Stimulated activated effector memory CD8-positive, alpha-beta T cell treated with anti-CD3 and anti-CD28 coated beads, Interleukin-12 subunit alpha, Interleukin-12 subunit beta, amount 100 ng/mL, for 72 hours (primary cell): ENCODE measurements around the gene AFF1.

Experiments used
- ATAC-seq: fragments of 150-1000 bp; cut with Tn5 transposase; 2 replicates; pipeline ENCODE4 v1.10.0; 2021
- DNase-seq, 2 donors: peaks; one replicate each; pipeline ENCODE4 v3.0.0; 2021 to 2022; ENCODE audit warnings: low spot score in 2 of 2
- H3K27ac Mint-ChIP-seq: one replicate; pipeline ENCODE4 v1.8.0; 2022; ENCODE audit warnings: mild to moderate bottlenecking, mixed read lengths
- H3K36me3 Mint-ChIP-seq: one replicate; pipeline ENCODE4 v1.8.0; 2022; ENCODE audit warnings: mild to moderate bottlenecking, mixed read lengths
- H3K4me1 Mint-ChIP-seq: one replicate; pipeline ENCODE4 v1.8.0; 2022; ENCODE audit warnings: mixed read lengths
- H3K4me3 Mint-ChIP-seq: one replicate; pipeline ENCODE4 v1.8.0; 2022; ENCODE audit warnings: mild to moderate bottlenecking, mixed read lengths
- H3K9me3 Mint-ChIP-seq: one replicate; pipeline ENCODE4 v1.8.0; 2022; ENCODE audit warnings: mixed read lengths

Gene AFF1

DNA sequence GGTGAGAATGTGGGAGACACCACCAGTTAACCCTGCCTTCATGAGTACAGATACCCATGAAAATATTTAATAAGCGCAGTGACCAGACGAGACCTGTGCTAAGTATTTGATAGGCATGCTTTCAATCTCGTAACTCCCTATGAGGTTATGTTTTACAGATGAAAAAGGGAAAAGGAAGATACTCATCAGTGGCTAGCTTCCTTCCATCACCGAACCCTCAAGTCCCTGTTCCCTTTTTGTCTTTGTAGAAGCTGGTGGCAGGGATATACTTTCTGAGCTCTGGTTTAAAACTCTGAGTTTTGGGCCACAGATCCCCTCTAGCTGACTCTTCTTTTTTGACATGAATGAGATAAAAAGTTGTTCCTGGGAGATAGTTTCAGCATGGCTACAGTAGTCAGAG is 26.3 kb downstream of the AFF1 start:
- ATAC-seq: no peak
- no peaks in the 10 kb centered on the region for H3K9me3 Mint-ChIP-seq
- H3K36me3 Mint-ChIP-seq: peaks cover 22% of the 10 kb centered on the region
- no peak overlapping the region for H3K27ac Mint-ChIP-seq
- no peak for DNase-seq
- H3K4me3 Mint-ChIP-seq: no peak overlapping the region
- peaks cover 39% of the 10 kb centered on the region for H3K4me1 Mint-ChIP-seq

DNA sequence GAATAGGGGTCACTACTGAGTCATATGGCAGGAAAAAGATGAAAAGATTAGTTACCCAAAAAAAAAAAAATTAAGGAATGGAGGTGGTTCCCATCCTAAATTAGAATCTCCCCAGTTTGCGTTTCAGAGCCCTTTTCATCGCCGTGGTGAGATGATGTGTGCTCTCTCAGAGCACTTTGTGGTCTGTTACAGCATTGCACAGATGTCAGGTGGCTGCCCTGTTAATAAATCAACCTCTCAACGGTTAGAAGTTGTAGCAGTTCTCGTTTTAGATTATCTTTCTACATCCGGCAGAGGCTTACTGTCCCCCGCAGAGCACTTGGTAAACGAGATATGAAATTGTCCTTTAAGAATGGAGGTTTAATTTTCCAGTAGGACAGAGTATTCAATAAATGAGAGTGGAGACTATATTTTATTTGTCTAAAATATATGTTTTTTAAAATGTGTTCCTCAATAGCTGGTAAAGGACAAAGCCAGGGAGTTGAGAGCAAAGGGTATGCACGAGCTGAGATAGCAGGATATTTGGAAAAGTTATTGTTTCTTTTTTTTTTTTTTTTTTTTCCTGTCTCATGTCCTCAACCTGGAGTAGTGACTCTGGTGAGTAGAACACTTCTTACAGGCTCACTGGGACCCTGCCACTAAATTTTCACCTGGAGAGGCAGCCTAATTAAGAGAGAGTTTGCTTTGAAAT is 26.9 kb downstream of the AFF1 start:
- Mint-ChIP-seq H3K9me3 (no peaks in the 10 kb centered on the region), H3K4me1 (peaks cover 34% of the 10 kb centered on the region), H3K27ac (no peak overlapping the region), H3K36me3 (peaks cover 22% of the 10 kb centered on the region), H3K4me3 (no peak overlapping the region)
- ATAC-seq: no peak
- DNase-seq: no peak

DNA sequence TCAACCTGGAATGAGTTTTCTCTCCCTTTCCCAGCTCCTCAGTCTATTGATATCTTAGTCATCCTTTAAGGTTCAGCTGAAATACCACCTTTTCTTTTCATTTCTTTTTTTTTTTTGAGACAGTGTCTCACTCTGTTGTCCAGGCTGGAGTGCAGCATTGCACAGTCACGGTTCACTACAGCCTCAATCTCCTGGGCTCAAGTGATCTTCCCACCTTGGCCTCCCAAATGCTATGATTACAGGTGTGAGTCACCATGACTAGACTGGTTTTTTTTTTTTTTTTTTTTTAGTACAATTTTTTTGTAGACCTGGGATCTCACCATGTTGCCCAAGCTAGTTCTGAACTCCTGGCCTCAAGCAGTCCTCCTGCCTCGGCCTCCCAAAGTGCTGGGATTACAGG is 28.9 kb downstream of the AFF1 start:
- H3K36me3 Mint-ChIP-seq: peaks cover 14% of the 10 kb centered on the region
- no peak overlapping the region for H3K4me3 Mint-ChIP-seq
- DNase-seq (no peak), ATAC-seq (peak; percentile 59)
- H3K4me1 Mint-ChIP-seq: peaks cover 22% of the 10 kb centered on the region
- no peak overlapping the region for H3K27ac Mint-ChIP-seq
- no peaks in the 10 kb centered on the region for H3K9me3 Mint-ChIP-seq

DNA sequence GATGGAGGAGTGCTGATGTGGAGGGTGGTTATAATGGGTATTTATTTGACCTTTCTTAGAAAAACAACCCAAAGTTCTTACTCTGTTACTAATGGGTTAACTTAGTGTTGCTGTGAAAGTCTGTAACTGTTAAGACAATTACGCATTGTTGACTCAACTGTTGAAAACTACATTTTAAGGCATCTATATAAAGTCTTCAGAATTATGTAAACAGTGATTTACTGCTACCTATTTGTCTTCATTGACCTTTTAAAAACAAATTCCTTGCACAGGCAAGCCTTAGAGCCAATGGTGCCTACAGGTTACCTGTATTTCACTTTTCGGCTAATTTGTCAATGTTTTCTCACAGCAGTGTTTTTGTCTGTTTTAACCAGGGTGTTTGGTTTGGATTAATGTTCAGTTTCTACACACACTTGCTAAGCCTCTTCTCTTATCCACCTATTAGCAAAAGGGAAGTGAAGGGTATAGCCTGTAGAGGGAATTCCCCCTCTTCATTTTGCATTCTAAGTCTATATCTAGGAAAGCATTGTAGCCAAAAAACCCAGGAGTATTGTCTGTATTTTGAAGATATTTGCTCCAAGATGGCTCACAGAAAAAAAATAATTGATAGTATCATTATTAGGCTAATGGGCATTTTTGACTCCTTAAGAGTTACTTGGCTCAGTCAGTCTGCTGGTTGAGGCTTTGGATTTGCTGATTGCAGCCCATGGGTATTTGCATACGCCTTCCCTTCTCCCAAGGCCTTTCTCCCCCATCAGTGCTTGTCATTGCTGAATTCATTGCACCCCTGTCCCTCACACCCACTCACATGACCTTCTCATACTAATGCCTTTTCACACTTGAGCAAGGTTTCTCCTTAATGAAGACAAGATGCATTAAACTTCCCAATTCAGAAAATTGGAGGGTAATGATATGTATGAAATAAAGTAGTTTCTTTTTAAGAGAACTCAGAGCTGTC is 30.5 kb downstream of the AFF1 start:
- peaks cover 17% of the 10 kb centered on the region for H3K4me1 Mint-ChIP-seq
- peaks cover 14% of the 10 kb centered on the region for H3K36me3 Mint-ChIP-seq

DNA sequence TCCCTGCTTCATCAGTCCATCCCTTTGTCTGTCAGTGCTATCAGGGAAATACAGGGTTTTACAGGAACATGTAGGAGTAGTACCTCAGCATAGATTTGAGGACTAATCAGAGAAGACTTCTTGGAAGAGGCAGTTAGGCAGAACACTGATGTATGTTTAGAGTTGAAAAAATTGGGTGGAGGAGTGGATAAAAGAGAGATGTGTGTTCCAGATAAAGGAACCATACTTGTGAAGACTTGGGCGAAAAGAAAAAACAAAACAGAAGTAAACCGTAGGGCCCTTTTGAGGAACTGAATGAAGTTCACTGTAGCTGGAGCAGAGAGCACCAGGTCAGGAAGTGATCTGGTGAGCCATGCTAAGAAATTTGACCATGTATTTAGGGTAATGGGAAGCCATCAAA is 32.3 kb downstream of the AFF1 start:
- Mint-ChIP-seq H3K4me3 (no peak overlapping the region), H3K27ac (no peak overlapping the region), H3K9me3 (no peaks in the 10 kb centered on the region), H3K36me3 (peaks cover 7% of the 10 kb centered on the region), H3K4me1 (peaks cover 22% of the 10 kb centered on the region)
- ATAC-seq: no peak
- no peak for DNase-seq

More for the DNA sequence above, 30.5 kb downstream of the AFF1 start:
- Mint-ChIP-seq H3K27ac (no peak overlapping the region), H3K4me3 (no peak overlapping the region), H3K9me3 (no peaks in the 10 kb centered on the region)
- DNase-seq: no peak
- ATAC-seq: no peak

DNA sequence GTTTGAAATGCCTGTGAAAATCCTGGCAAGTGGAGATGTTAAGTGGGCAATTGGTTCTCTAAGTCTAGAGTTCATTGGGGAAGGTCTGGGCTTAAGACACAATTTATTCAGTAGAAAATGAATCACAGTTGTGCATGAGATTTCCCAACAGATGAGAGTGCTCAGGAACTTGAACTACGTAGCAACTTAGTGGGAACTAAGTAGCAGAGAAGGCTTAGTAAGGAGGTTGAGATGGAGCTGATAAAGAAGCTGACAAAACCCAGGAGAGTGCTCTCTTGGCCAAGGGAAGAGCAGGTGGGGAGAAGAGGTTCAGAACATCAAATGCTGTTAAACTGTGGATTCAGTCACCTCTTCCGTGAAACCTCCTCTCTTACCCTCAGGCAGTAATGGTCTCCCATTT is 33.0 kb downstream of the AFF1 start:
- no peak overlapping the region for H3K27ac Mint-ChIP-seq
- no peaks in the 10 kb centered on the region for H3K9me3 Mint-ChIP-seq
- no peak for DNase-seq
- ATAC-seq: no peak
- peaks cover 24% of the 10 kb centered on the region for H3K4me1 Mint-ChIP-seq
- H3K4me3 Mint-ChIP-seq: no peak overlapping the region
- H3K36me3 Mint-ChIP-seq: peaks cover 7% of the 10 kb centered on the region

DNA sequence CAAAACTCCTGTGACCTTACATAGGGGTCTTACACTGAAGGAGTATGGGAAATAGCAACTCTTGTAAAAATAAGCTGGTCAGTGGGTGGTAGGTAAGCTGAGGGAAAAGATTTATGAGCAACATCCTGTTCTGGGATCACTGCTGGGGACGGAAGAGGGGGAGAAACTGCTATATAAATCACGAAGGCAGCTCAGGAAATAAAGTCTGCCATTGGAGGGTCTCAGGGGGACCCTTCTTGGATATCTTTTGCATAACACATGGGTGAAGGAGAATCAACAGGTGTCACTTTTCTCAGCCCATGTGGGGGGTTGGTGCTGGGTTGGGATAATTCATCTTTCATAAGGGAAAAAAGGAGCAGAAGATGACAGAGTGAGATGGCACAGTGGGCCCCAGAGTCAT is 33.7 kb downstream of the AFF1 start:
- H3K4me3 Mint-ChIP-seq: no peak overlapping the region
- H3K9me3 Mint-ChIP-seq: no peaks in the 10 kb centered on the region
- H3K36me3 Mint-ChIP-seq: peaks cover 5% of the 10 kb centered on the region
- H3K4me1 Mint-ChIP-seq: peaks cover 27% of the 10 kb centered on the region
- ATAC-seq (no peak), DNase-seq (no peak)
- no peak overlapping the region for H3K27ac Mint-ChIP-seq

DNA sequence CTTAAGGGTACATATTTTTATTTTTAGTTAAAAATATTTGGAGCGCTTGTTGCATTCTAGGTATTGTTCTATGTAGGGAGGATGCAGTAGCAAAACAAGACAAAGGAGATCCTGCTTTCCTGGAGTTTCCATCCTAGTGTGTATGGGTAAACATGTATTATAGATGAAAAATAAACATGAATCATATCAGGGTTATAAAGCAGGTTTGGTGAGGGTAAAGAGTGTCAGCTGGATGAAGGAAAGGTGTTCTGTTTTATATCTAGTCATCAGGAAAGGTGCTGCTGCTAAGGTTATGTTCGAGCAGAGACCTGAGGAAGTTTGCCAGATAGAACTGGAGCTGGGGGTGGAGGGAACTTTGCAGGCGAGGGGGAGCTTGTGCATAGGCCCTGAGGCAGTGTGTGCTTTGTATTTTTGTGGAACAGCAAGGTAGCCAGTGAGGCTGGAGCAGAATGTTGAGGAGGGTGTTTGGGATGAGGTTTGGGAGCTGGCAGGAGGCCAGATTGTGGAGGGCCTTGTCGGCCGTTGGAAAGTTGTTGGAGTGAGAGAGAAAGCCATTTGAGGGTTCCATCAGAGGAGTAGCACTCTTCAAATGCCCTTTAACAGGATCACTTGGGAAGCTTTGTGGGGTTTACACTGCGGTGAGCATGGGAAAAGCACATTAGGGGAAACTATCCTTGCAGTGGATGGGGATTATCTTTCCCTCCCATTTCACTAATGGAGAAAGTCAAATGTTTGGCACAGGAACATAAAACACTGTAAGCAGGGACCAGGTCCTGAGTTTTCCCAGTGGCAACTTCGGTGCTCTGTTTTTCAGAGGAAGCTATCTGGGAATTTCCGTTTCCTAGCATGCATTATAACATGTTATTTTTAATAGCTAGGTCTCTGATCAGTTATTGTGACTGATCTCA is 35.9 kb downstream of the AFF1 start:
- H3K36me3 Mint-ChIP-seq: no peaks in the 10 kb centered on the region
- H3K9me3 Mint-ChIP-seq: no peaks in the 10 kb centered on the region
- H3K4me3 Mint-ChIP-seq: no peak overlapping the region
- peaks cover 41% of the 10 kb centered on the region for H3K4me1 Mint-ChIP-seq
- DNase-seq (no peak), ATAC-seq (no peak)
- H3K27ac Mint-ChIP-seq: peak overlapping the region; percentile 69

DNA sequence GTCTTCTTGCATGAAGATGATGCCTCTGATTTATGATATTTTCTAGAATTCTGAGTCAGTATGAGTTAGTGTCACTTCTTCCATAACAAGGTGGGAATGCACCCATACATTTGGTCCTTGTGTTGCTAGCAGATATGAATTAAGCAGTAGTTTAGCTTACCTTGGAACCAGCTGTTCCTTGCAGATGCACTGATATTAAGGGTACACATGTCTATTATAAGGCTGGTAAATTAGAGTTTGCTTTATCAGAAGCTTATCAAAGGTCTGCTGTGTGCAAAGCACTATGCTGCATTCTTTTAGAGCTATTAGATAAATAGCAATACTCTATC is 36.5 kb downstream of the AFF1 start:
- peaks cover 46% of the 10 kb centered on the region for H3K4me1 Mint-ChIP-seq
- peak overlapping the region; percentile 60 for H3K27ac Mint-ChIP-seq
- ATAC-seq: peak; percentile 85
- no peak overlapping the region for H3K4me3 Mint-ChIP-seq
- no peak for DNase-seq
- H3K9me3 Mint-ChIP-seq: no peaks in the 10 kb centered on the region
- no peaks in the 10 kb centered on the region for H3K36me3 Mint-ChIP-seq

DNA sequence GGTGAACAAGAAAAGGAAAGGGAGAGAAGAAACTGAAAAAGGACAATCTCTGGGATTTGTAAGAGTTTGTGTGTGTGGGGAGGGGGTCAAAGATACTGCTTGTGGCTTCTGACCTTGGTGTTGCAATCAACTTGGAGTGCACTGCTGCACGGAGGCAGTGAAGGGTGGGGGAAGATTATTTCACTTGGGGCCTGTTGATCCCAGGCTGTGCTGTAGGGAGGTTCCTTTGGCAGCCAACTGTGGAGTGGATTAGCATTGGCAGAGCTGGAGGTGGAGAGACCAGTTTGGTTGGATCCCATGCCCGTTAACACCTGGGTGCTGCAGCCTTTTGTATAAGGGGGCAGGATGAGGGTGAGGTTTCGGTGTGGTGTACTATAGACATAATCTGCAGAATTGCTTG is 38.2 kb downstream of the AFF1 start:
- Mint-ChIP-seq H3K36me3 (no peaks in the 10 kb centered on the region), H3K4me1 (peaks cover 57% of the 10 kb centered on the region), H3K4me3 (no peak overlapping the region), H3K9me3 (no peaks in the 10 kb centered on the region), H3K27ac (no peak overlapping the region)
- DNase-seq (no peak), ATAC-seq (no peak)

DNA sequence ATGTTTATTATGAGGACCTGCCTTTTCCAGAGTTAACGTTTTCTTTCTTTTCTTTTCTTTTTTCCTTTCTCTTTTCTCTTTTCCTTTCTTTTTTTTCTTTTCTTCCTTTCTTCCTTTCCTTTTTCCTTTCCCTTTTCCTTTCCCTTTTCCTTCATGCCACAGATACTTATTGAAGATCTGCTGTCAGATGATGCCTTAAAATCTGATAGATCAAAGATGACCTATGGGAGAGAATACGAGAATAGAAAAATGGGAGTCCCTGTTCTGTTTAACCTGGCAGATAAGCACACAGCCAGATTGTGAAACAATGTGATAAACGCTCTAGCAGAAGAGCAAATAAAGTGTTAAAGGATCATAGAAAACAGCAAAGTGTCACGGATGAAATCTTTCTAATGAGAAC is 38.9 kb downstream of the AFF1 start:
- Mint-ChIP-seq H3K9me3 (no peaks in the 10 kb centered on the region), H3K36me3 (no peaks in the 10 kb centered on the region), H3K27ac (peak overlapping the region; percentile 23), H3K4me3 (no peak overlapping the region), H3K4me1 (peaks cover 58% of the 10 kb centered on the region)
- ATAC-seq (no peak), DNase-seq (no peak)

DNA sequence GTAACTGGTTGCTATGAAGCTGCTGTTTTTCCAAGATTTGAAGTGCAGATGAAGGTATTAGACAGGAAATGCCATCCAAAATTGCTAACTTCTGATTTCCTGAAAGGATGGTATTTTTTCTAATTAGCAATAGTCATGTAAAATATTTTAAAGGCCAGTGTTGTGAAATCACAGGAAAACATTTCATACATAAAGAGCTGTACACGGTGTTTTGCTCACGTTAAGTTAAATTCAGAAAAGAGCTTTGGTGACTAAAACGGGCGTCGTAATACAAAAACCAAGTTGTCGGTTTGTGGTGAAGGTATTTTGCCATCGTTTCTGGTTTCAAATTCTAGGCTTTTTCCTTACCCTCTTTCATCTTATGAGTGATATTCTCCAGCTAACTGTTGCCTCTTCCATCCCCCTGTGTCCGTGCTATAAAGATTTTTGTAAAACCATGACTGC is 39.8 kb downstream of the AFF1 start:
- peak overlapping the region; percentile 2 for H3K4me3 Mint-ChIP-seq
- peak overlapping the region; percentile 30 for H3K27ac Mint-ChIP-seq
- H3K9me3 Mint-ChIP-seq: no peaks in the 10 kb centered on the region
- H3K36me3 Mint-ChIP-seq: no peaks in the 10 kb centered on the region
- ATAC-seq: no peak
- H3K4me1 Mint-ChIP-seq: peaks cover 64% of the 10 kb centered on the region
- DNase-seq: no peak

DNA sequence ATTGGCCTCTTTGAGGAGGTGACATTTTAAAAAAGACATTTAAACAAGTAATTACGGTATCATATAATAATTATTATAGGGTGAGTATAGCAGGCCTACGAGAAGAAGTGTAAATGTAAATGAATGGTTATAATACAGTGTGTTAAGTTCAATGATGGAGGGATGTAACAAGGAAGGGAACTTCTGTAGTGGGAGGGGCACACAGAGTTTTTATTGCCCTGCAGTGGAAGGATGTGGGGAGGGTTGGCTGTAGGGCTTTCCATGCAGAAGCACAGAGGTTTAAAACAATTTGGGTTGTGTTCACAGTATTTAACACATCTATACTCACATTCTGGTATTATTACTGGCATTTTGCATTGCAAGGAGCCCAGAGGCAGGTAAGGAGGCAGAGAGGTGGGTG is 41.1 kb downstream of the AFF1 start:
- Mint-ChIP-seq H3K4me1 (peaks cover 56% of the 10 kb centered on the region), H3K4me3 (no peak overlapping the region), H3K27ac (no peak overlapping the region), H3K36me3 (no peaks in the 10 kb centered on the region), H3K9me3 (no peaks in the 10 kb centered on the region)
- ATAC-seq (no peak), DNase-seq (no peak)

DNA sequence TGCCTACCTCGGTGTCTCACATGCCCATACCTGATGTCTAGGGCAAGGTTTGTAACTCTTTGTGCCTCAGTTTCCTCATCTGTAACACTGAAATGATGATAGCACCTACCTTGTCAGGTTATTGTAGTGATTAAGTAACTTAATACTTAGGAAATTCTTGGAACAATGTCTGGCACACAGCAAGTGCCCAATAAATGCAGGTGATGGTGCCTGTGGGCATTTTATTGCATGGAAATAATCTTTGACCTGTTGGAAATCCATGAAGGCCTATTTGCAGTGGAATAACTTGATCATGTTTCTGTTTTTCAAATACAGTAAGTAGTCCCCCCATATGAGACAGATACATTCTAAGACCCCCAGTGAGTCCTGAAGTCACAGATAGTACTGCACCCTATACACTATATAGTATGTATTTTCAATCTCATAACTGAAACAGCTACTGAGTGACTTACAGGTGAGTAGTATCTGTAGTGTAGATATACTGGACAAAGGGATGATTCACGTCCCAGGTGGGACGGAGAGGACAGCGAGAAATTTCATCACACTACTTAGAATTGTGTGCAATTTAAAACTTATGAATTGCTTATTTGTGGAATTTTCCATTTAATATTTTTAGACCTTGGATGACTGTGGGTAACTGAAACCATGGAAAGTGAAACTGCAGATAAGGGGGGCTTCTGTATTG is 42.1 kb downstream of the AFF1 start:
- peak overlapping the region; percentile 13 for H3K27ac Mint-ChIP-seq
- no peaks in the 10 kb centered on the region for H3K9me3 Mint-ChIP-seq
- ATAC-seq (peak; percentile 51), DNase-seq (no peak)
- H3K4me3 Mint-ChIP-seq: no peak overlapping the region
- peaks cover 4% of the 10 kb centered on the region for H3K36me3 Mint-ChIP-seq
- peaks cover 54% of the 10 kb centered on the region for H3K4me1 Mint-ChIP-seq
